Measurements from ENCODE around the gene MORC2. TPM values are rescaled to one million over a fixed set of nuclear protein-coding genes. Genes with fewer than 3 reads are reported as not detected.

MORC2 gene
- total and polyA plus RNA-seq, 2 of the 13 experiments (the other 11 are each of a cell fraction or from before 2014, with no cell fraction given): 11.9 to 18.3 TPM

DNA sequence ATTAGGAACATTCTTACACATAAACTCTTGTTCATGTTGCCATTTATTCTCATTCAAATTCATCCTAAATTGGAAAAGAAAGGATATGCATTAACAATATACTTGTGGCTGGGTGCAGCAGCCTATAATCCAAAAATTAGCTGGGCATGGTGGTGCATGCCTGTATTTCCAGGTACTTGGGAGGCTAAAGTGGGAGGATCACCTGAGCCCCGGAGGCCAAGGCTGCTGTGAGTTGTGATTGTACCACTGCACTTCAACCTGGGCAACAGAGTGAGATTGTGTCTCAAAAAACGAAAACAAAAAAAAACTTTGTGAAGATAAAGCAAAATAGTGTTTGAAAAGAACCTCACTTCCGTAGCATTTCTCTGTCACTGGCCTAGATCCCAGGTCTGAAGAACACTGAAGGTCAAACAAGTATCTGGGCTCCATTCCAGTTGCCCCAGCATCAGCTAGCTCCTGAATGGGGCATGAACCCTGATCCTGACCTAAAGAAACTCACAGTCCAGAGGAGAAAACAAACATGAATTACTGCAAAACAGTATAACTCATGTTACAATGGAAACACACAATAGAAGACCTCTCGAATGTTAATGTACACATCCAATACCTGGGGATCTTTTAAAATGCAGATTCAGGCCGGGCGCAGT, 32.7 kb upstream of the MORC2 start (continued):
- TF ChIP-seq ZNF781 (CRISPR knock-in tag; IDR thresholded peaks at IDR 0.05; ENCODE audit: borderline replicate concordance, not compliant biosample characterization) (no peak), HNRNPLL (IDR thresholded peaks at IDR 0.05; ENCODE audit: low read depth, low read length, poor library complexity, severe bottlenecking) (no peak), HNF4A (CRISPR knock-in tag; IDR thresholded peaks at IDR 0.05) (peak; percentile 59), PCBP2 (optimal IDR thresholded peaks at IDR 0.05; ENCODE audit: low read depth, low read length, poor library complexity, severe bottlenecking) (no peak), TERF1 (CRISPR knock-in tag; IDR thresholded peaks at IDR 0.05) (no peak), ZBTB34 (CRISPR knock-in tag; IDR thresholded peaks at IDR 0.05) (no peak), ETV5 (CRISPR knock-in tag; IDR thresholded peaks at IDR 0.05; ENCODE audit: borderline replicate concordance) (no peak), ZBTB20 (CRISPR knock-in tag; IDR thresholded peaks at IDR 0.05; ENCODE audit: borderline replicate concordance, low read depth) (peak; percentile 31; the same call in 1 of the 2 replicates)
- TF ChIP-seq, protein P1, sequence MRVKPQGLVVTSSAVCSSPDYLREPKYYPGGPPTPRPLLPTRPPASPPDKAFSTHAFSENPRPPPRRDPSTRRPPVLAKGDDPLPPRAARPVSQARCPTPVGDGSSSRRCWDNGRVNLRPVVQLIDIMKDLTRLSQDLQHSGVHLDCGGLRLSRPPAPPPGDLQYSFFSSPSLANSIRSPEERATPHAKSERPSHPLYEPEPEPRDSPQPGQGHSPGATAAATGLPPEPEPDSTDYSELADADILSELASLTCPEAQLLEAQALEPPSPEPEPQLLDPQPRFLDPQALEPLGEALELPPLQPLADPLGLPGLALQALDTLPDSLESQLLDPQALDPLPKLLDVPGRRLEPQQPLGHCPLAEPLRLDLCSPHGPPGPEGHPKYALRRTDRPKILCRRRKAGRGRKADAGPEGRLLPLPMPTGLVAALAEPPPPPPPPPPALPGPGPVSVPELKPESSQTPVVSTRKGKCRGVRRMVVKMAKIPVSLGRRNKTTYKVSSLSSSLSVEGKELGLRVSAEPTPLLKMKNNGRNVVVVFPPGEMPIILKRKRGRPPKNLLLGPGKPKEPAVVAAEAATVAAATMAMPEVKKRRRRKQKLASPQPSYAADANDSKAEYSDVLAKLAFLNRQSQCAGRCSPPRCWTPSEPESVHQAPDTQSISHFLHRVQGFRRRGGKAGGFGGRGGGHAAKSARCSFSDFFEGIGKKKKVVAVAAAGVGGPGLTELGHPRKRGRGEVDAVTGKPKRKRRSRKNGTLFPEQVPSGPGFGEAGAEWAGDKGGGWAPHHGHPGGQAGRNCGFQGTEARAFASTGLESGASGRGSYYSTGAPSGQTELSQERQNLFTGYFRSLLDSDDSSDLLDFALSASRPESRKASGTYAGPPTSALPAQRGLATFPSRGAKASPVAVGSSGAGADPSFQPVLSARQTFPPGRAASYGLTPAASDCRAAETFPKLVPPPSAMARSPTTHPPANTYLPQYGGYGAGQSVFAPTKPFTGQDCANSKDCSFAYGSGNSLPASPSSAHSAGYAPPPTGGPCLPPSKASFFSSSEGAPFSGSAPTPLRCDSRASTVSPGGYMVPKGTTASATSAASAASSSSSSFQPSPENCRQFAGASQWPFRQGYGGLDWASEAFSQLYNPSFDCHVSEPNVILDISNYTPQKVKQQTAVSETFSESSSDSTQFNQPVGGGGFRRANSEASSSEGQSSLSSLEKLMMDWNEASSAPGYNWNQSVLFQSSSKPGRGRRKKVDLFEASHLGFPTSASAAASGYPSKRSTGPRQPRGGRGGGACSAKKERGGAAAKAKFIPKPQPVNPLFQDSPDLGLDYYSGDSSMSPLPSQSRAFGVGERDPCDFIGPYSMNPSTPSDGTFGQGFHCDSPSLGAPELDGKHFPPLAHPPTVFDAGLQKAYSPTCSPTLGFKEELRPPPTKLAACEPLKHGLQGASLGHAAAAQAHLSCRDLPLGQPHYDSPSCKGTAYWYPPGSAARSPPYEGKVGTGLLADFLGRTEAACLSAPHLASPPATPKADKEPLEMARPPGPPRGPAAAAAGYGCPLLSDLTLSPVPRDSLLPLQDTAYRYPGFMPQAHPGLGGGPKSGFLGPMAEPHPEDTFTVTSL (CRISPR knock-in tag; IDR thresholded peaks at IDR 0.05; ENCODE audit: borderline replicate concordance): peak; percentile 48; the same call in 1 of the 2 replicates
- TF ChIP-seq, protein P2, sequence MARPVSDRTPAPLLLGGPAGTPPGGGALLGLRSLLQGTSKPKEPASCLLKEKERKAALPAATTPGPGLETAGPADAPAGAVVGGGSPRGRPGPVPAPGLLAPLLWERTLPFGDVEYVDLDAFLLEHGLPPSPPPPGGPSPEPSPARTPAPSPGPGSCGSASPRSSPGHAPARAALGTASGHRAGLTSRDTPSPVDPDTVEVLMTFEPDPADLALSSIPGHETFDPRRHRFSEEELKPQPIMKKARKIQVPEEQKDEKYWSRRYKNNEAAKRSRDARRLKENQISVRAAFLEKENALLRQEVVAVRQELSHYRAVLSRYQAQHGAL (CRISPR knock-in tag; IDR thresholded peaks at IDR 0.05; ENCODE audit: not compliant biosample characterization): no peak
- TF ChIP-seq, protein P3, sequence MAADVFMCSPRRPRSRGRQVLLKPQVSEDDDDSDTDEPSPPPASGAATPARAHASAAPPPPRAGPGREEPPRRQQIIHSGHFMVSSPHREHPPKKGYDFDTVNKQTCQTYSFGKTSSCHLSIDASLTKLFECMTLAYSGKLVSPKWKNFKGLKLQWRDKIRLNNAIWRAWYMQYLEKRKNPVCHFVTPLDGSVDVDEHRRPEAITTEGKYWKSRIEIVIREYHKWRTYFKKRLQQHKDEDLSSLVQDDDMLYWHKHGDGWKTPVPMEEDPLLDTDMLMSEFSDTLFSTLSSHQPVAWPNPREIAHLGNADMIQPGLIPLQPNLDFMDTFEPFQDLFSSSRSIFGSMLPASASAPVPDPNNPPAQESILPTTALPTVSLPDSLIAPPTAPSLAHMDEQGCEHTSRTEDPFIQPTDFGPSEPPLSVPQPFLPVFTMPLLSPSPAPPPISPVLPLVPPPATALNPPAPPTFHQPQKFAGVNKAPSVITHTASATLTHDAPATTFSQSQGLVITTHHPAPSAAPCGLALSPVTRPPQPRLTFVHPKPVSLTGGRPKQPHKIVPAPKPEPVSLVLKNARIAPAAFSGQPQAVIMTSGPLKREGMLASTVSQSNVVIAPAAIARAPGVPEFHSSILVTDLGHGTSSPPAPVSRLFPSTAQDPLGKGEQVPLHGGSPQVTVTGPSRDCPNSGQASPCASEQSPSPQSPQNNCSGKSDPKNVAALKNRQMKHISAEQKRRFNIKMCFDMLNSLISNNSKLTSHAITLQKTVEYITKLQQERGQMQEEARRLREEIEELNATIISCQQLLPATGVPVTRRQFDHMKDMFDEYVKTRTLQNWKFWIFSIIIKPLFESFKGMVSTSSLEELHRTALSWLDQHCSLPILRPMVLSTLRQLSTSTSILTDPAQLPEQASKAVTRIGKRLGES (CRISPR knock-in tag; IDR thresholded peaks at IDR 0.05; ENCODE audit: borderline replicate concordance): no peak

All from HepG2 (cell line).